Fibroblast of villous mesenchyme (primary cell): Measurements from ENCODE around the gene LOXL3. TPM values are rescaled to one million over a fixed set of nuclear protein-coding genes. Genes with fewer than 3 reads are reported as not detected.

Experiments
- DNase-seq: peaks from one replicate; pipeline ENCODE4 v3.0.0-alpha.2; 2010; ENCODE audit warnings: low read depth
- H3K4me3 ChIP-seq: 2 replicates; pipeline ENCODE4 v1.5.1; 2011; ENCODE audit warnings: low read depth, mild to moderate bottlenecking, low read length
- total RNA-seq: library from RNA; depleted of rRNA; stranded (reverse); fragments of >200 nt; gene quantifications from 2 replicates; pipeline ENCODE4 v1.2.3, GENCODE V29; 2012
- TF ChIP-seq, protein P1 (sequence below): IDR thresholded peaks from 2 replicates; pipeline ENCODE4 v1.5.1; 2012; ENCODE audit warnings: low read depth, mild to moderate bottlenecking, low read length; ENCODE audit not compliant: insufficient read depth

LOXL3 gene
- total RNA-seq, 1 donor, result 9.9 TPM

GRCh38 chr2:74556831-74557370 lies 3.2 kb upstream of the LOXL3 start:
- H3K4me3 ChIP-seq, result no peak overlapping the region
- TF ChIP-seq, protein P1, sequence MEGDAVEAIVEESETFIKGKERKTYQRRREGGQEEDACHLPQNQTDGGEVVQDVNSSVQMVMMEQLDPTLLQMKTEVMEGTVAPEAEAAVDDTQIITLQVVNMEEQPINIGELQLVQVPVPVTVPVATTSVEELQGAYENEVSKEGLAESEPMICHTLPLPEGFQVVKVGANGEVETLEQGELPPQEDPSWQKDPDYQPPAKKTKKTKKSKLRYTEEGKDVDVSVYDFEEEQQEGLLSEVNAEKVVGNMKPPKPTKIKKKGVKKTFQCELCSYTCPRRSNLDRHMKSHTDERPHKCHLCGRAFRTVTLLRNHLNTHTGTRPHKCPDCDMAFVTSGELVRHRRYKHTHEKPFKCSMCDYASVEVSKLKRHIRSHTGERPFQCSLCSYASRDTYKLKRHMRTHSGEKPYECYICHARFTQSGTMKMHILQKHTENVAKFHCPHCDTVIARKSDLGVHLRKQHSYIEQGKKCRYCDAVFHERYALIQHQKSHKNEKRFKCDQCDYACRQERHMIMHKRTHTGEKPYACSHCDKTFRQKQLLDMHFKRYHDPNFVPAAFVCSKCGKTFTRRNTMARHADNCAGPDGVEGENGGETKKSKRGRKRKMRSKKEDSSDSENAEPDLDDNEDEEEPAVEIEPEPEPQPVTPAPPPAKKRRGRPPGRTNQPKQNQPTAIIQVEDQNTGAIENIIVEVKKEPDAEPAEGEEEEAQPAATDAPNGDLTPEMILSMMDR, result no peak
- no peak for DNase-seq

DNA sequence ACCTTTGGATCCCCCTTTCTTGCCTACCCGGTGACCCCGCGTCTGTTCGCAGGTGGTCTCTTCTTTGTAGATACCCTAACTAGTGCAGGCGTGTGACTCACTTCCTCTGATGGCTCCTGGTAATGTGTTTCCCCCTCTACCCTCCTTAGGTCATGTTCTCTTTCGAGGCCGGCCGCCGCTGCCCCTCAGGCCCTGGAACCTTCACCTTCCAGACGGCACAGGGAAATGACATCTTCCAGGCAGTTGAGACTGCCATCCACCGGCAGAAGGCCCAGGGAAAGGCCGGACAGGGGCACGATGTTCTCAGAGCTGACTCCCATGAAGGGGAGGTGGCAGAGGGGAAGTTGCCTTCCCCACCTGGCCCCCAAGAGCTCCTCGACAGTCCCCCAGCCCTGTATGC lies 2.4 kb upstream of the LOXL3 start:
- no peak overlapping the region for H3K4me3 ChIP-seq

DNA sequence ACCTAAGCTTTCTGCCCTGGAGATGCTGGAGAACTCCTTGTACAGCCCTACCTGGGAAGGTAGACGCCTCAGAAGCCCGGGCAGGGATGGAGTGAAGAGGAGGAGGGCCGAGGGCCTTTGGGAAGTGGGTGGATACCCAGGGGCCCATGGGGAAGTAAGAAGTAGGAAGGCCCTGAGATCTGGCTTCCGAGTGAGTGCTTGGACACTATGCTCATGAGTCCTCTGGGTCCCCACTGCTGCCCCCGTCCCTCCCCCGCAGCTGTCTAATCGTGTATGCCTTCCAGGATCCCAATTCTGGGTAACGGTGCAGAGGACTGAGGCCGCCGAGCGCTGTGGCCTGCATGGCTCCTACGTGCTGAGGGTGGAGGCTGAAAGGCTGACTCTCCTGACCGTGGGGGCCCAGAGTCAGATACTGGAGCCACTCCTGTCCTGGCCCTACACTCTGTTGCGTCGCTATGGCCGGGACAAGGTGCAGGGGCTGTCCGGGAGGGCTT lies 1.9 kb upstream of the LOXL3 start:
- TF ChIP-seq, protein P1, result no peak
- DNase-seq, result no peak
- H3K4me3 ChIP-seq, result peak overlapping the region; percentile 88

More for the DNA sequence above, 2.4 kb upstream of the LOXL3 start:
- DNase-seq, result no peak
- TF ChIP-seq, protein P1, result no peak

DNA sequence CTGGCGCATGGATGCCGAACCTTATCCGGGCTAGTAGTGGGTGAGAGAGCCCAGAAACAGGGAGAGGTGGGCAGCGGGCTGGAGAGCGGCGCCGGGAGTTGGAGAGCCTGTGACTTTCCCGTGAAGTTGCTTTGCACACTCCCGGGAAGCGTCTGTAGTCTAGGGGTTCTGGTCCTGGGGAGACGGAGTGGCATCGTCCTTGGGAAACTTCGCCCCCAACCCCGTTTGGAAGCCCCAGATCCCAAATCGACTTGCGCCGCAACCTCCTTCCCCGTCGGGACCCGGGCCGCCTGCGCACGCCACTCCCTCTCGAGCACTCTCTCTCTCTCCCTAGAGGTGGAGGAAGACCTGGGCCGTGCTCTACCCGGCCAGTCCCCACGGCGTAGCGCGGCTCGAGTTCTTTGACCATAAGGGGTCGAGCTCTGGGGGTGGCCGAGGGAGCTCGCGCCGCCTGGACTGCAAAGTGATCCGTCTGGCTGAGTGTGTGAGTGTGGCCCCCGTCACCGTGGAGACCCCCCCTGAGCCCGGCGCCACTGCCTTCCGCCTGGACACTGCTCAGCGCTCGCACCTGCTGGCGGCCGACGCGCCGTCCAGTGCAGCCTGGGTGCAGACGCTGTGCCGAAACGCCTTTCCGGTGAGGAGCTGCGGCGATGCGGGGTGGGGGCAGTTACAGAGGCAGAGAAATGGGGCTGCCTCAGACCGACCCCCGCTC lies 1.2 kb upstream of the LOXL3 start:
- H3K4me3 ChIP-seq, result peak overlapping the region; percentile 88
- DNase-seq, result peak; percentile 52
- TF ChIP-seq, protein P1, result no peak

GRCh38 chr2:74552914-74553811 lies 579 bp downstream of the LOXL3 start:
- TF ChIP-seq, protein P1, result no peak
- DNase-seq, result no peak
- H3K4me3 ChIP-seq, result peak overlapping the region; percentile 88

DNA sequence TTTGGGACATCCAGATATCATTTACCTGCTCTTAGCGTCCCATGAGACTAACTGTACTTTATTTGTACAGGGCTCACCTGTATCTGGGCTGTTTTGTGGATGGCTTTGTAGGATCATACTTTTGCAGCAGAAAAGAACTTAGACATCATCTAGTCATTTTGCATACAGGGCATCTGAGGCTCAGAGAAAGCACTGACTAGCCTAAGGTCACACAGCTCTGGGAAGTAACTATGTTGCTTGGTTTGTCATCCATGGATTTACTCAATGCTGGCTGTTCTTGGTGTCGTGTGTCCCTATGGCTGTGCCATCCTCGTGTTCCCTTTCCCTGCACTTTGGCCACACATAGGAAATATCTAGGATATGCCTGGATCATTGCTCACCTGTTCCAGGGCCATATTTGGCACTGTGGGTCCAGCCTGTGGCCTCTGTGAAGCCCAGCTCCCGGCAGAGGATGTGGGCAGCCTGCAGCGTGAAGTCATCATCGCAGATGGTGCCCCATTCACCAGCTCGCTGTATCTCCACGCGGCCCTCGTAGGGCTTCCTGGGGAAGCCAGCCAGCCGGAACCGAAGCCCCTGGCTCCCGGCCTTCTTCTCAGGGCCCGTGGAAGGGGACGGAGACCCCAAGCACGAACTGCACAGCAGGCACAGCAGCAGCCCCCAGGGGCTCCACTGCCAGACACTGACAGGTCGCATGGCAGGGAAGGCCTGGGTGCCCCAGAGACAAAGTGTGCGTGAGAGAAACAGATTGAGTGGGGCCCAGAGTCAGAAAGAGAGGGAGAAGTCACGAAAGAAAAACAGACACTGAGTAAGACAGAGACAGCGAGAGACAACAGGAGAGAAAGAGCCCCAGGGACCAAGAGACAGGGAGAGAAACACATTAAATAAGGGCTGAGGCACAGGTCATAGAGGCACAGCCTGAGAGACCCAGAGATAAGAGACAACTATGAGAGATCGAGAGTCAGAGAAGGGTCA lies 1.5 kb downstream of the LOXL3 start:
- TF ChIP-seq, protein P1, result no peak
- no peak for DNase-seq
- H3K4me3 ChIP-seq, result no peak overlapping the region
